Measurements from ENCODE around the gene SNX3.
"Not testable (repeated sequence)": the region's sequence is repeated elsewhere in the genome, so short reads cannot be mapped to it uniquely, and the experiment has no call there.

Gene SNX3

DNA sequence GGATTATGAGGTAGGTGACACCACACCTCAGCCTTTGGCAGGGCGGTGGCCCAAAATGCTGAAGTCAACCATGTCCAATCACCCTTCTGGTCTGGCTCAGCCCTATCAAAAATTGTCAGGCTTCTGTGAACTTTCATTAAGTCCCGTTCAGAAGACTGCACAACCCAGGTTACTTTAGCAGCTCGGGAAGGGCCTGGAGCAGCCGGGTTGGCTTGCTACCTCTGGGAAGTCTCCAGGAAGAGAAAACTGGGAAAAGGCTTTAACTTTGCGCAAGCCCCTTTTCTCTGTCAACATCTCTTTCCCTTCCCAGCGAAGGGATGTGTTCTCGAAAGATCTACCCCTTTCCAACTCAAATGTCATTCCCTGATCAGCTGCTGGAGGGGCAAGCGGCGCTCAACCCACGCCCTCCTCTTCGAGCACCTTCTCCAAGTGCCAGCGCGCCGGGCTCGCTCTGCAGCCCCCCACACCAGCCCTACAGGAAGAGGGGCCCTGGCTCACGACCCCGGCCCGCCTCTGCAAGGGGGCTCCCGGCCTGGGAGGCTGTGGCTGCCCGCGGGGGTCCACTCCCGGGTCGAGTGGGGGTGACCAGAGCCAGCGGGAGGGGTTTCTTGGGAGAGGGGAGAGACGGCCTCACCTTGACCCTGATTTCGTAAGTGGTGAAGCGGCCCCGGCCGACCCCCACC lies 573 bp downstream of the SNX3 start:
- no peak for DNase-seq

DNA sequence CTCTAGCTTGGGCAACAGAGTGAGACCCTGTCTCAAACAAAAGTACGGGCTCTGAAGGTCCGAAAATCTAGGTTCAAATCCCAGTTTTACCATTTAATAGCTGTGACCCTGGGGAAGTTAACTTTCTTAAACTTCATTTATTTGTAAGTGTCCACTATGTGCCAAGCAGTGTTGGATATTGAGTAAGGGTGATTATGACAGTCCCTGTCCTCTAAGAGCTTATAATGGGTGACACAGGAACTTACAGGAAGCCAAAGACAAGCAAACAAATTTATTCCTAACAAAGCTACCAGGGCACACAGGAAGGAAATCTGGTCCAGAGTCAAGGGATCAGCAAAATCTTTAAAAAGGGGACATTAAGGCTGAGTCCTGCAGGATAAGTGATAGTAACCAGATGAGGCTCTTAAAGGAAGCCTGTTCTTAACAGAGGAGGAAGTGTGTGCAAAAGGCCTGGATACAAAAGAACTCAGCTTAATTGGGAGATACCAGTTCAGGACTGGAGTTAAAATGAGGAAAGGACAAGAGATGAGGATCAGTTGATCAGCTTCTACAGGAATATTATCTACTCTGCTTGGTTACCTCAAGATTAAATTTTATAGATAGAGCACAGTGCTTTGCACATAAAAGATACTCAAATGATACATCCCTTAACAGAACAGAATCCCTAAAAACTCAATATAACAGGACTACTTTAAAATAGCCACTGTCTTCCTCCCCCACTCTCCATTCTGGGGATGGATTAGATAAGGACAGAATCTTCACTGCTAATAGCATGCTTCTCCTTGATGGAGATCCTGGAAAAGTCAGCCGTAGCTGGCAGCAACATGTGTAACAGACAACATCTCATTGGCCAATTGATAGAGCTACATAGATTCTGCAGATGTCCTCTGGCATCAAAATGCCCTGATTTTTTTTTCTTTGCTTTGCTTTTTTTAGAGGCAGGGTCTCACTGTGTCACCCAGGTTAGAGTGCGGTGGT lies 6.1 kb downstream of the SNX3 start:
- no peak for DNase-seq

DNA sequence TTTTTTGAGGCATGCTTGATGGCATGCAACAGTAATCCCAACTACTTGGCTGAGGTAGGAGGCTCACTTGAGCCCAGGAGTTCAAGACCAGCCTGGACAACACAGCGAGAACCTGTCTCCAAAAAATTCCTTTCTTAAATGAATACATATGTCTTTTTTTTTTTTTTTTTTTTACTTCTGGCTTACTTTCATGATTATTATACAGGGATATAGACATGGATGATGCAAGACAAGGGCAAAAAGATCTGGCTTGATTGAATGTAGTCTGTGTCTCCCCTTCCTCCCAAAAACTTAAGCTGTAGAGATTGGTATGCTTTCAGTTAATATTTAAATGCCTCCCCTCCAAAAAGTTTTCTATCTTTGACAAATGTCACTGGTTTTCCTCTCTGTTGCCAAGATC lies 7.6 kb downstream of the SNX3 start:
- no peak for DNase-seq

DNA sequence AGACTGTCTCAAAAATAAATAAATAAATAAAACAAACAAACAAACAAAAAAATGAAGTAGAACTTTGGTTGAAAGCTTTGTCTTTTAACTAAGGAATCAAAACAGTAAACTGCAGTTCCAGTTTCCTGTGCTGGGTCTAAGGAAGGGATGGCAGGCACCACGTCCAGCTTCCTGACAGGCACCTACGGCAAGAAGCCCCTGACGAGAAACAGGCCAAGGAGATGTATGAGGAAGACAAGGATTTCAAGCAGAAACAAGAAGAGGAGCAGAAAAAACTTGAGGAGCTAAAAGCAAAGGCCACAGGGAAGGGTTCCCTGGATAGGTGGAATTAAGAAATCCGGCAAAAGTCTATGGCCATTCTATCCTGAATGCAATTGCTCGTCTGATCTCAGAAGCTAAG lies 8.8 kb downstream of the SNX3 start:
- DNase-seq = no peak

DNA sequence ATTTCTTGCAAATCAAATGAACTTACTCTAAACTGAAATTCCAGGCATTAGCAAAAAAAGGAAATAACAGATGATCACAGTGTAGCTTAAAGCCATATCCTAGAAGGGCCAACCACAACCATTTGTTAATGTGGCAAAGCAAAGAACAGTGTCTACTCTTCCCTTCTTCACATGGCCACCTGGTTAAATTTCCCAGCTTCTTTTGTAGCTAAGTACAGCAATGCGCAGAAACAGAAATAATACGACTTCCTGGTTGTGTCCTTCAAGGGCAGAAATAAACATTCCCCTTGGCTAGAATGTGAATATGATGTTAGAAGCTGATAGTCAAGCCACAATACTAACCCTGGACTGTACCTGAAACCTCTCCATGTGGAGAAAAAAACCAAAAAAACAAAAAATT lies 9.6 kb downstream of the SNX3 start:
- no peak for DNase-seq

DNA sequence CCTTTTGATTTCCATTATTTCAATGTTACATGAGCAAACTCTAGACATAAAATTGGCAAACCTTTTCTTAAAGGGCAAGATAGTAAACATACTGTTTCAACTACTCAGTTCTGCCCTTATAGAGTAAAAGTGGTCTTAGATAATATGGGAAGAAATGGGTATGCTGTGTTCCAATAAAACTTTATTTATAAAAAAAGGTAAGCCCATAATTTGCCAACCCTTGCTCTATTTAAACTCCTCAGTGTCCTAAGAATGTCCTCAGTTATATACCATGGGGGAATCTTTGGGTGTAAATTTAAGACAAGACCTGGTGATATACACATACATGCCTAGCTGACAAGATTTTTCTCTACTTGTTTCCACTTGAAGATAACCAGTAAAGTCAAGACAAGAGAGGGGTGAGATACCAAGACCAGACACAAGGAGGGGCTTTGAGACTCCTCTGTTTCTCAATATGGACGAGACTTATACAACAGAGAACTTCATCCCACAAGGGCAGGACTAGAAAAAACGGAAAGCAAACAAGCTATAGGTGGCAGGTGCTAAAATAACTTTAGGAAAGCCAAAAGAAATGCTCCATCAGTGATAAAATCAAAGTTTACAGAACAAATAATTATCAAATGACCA lies 10.5 kb downstream of the SNX3 start:
- no peak for DNase-seq

DNA sequence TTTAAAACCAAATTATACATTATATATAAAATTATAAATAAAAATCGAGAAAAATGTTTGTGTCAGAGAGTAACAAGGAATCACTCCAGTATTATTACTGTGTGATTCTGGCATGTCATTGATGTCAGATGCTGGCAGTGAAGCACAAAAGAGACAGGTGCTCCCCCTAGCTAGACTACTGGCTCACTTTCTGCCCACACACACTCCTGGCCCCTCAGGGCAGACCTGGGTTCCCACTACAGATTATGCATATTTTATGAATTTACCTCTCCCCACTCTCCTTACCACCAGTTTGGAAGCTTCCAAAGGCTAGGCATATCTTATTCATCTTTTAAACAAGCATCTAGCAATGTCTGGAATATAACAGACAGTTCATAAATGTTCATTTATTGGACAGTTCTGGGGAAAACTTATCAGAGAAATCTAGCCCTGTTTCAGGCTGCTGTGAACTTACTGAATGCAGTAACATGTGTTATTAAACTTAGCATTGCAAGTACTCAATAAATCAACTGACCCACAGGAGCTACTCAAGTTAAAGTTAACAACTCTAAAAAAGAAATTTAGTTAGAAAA lies 12.8 kb downstream of the SNX3 start:
- DNase-seq = no peak

DNA sequence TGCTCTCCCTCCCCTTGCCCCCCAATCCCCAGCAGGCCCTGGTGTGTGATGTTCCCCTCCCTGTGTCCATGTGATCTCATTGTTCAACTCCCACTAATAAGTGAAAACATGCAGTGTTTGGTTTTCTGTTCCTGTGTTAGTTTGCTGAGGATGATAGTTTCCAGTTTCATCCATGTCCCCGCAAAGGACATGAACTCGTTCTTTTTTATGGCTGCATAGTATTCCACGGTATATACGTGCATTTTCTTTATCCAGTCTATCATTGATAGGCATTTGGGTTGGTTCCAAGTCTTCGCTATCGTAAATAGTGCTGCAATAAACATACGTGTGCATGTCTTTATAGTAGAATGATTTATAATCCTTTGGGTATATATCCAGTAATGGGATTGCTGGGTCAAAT lies 15.7 kb downstream of the SNX3 start:
- DNase-seq = not testable (repeated sequence)

DNA sequence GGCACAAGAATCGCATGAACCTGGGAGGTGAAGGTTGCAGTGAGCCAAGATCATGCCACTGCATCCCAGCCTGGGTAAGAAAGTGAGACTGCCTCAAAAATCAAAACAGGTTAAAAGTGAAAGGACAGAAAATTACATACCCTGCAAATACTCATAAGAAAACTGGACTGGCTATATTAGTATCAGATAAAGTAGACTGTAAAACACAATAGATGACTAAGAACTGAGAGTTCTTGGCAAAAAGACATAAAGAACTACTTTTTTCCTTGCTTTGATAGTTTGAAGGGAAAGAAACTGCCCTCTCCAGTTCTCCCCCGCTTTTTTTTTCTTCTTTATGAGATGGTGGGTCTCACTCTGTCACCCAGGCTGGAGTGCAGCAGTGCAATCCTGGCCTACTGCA lies 17.0 kb downstream of the SNX3 start:
- DNase-seq = no peak

DNA sequence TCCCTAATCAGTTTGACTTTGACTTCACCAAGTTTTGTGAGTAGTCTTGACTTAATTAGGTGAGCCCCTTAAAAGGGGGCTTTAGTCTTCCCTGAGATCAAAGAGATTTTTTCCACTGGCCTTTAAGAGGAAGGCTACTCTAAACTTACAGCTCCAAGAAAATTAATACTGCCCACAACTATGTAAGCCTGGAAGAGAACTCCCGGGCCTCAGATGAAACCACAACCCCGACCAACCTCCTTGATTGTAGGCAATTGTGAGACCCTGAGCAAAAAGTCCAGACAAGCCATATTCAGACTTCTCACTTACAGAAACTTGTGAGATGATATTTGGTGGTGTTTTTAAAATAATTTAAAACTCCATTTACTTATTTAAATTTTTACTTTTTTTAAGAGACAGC lies 18.1 kb downstream of the SNX3 start:
- no peak for DNase-seq

DNA sequence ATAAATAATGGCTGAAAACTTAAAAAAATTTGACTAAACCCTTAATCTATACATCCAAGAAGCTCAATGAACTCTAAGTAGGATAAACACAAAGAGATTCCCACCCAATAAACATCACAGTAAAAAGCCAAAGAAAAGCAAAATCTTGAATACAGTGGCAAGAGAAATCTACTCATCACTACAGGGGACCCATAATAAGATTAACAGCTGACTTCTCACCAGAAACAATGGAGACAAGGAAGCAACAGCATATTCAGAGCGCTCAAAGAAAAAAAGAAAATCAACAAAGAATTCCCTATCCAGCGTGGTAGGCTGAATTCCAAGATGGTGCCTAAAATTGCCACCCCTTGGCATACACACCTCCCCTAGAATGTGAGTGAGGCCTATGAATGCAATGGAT lies 18.6 kb downstream of the SNX3 start:
- no peak for DNase-seq

DNA sequence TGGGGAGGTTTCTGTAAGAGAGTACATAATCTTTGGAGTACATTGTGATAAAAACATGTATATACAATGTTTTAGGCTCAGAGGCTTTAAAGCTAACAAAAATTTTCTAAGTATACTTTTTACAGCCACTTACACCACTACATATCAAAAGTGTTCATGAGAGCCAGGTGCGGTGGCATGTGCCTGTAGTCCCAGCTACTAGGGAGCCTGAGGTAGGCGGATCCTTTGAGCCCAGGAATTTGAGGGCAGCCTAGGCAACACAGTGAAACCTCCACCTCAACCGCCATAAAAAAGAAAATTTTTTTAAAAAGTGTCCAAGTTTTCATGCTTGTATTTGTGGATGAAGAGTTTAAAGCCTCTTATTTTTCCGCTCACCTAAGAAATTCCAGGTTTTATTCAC lies 22.5 kb downstream of the SNX3 start:
- no peak for DNase-seq

DNA sequence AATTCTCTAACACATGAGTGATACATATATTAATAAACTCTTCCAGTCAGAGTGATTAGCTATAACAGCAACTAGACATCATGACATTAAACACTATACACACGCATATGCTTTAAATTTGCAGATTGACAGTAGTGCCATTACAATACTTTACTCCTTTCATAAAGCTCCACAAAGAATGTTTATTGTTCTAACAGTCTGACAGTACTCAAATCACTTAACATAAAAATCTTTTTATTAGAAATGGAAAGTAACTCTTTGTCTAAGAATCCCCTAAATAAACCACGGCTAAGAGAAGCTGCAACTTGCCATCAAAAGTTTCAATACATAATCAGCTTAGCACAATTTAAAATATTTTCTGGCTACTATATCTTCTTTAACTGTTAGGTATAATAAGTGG lies 24.0 kb downstream of the SNX3 start:
- no peak for DNase-seq

DNA sequence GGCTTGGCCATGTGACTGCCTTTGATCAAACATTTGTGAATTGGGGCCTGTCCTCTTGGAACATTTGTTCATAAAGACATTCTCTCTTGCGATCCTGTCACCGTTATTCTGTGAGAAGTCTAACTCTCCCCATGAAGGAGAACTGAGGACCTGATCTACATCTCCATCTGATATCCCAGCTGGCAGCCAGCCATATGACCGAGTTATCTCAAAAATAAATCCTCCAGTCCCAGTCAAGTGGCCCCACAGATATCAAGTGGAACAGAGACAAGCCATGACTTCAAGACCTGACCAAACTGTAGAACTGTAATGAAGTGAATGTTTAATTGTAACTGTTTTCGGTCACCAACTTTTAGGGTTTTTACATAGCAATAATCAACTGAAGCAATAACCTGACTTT lies 25.7 kb downstream of the SNX3 start:
- DNase-seq = no peak

DNA sequence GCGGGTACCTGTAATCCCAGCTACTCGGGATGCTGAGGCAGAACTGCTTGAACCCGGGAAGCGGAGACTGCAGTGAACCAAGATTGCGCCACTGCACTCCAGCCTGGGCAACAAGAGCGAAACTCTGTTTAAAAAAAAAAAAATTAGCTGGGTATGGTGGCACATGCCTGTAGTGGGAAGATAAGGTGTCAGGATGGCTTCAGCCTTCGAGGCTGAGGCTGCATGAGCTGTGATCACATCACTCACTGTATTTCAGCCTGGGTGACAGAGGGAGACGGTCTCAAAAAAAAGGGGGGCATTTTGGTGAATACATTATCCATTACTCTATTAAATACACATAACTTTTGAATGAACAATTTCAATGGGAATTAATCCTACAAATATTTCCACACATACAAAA lies 32.4 kb downstream of the SNX3 start:
- DNase-seq = no peak

DNA sequence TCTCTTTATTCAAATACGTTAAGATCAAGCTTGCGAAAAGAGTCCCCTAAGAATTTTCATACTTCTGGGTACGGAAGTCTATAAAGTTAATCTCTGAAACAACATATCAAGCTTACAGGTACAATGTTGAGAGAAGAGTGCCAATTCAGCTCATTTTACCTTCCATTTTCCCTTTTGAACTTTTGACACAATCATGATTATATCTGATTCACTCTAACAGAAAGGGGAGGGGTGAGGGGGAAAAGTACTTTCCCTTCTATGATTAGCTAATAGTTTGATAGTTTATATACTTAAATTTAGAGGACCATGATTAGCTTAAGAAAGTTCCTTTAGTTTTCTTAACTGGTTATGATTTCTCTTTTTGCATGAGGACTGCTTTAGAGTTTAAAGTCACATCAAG lies 33.5 kb downstream of the SNX3 start:
- no peak for DNase-seq

DNA sequence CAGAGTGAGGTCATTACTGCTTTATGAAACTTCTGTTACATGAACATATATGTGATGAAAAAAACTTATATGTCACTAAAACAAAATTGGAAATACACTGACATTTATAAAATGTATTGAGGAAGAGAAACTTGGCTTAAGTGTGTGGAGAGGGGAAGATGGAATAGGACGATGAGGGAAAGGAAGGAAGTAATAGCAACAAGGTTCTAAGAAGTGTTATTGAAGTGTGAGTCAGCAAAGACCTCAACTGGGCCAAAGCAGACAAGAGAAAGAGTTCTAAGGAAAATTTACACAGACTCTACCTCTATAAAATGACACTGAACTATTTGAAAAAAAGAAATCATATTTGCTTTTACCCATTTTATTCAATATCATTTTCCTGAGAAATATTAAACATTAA lies 38.3 kb downstream of the SNX3 start:
- DNase-seq = no peak

DNA sequence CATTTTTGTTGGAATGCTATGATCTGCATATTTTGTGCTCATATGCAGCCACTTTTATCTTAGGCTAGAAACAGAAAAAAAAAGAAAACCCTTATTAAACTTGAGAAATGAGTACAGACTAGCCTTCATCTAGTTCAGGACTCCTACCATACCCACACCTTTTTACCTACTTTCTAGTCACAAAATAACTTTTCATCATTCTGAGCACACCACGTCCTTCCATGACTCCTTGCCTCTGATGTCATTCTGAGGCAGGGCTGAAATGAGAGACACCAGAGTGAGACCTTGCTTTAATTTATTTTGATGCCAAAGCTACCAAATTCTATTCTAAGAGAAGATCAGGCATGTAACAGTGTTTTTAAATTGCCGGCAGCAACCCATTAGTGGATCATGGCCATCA lies 38.8 kb downstream of the SNX3 start:
- DNase-seq = no peak

DNA sequence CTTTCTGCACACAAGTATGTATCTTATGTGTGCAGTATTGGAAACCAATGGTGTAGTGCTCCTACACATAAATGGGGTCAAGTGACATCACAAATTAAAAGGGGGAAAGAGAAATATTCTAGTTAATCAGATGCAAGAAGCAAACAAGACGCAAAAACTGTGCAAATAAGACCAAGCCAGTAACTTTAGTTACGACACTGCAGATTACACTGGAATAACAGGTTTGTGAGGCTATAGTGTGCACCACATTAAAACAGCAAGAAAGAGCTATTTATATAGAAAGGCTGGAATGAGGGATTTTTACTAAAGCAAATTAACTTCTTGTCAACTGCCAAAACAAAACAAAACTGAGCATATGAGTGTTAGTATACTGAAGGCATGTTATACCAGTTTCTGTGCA lies 49.2 kb downstream of the SNX3 start:
- no peak for DNase-seq

DNA sequence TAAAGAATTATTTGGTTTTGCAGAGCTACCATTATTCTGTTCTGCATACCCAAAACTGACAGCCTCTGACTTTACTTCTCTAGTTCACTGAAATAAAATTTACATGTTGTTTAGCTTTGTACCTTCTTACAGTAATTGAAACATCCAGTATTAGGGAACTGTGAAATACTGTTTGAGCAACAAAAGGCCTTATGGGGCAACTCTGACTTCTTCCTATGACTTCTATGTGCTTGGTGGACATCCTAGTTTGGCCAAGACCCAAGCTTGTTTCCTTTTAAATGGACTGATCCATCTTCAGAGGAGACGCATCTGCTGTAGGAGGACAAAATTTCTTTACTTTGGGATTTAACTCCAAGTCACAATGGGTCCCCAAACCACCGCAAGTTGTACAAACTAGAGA lies 50.3 kb downstream of the SNX3 start:
- DNase-seq = no peak

DNA sequence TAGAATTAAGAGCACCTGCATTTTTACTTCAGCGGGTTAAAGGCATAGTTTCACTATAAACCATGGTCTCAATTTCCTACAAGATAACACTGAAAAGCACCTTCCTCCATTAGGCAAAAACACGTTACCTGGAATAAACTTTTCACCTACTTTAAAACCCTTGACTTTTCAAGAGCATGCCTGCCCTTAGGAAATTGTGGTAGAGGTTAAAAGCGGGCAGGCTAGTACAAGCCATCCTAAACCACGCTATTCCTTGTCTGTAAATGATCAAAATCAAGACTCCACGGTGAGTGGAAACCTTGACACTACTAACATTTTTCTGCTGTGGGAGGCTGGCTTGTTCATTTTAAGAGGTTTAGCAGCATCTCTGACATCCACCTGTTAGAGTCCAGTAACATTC lies 51.1 kb downstream of the SNX3 start:
- DNase-seq = no peak

DNA sequence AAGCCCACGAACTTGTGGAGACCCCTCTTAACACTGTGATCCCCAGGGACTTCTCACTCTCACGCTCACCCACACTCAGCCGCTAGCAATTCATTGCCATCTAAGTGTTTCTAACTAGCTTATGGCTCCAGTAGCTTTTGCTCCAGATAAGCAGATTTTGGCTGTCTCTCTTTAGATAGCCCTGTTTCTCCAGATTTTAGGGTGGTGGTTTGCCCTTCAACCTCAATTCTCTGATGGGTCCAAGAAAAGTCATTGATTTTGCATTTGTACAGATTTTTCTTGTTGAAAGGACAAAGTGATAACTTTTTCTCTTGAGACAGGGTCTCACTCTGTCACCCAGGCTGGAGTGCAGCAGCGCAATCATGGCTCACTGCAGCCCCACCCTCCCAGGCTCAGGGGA lies 53.8 kb downstream of the SNX3 start:
- DNase-seq = no peak

Data from NCI-H1694 treated with DMSO at 0.1 percent for 48 hours (cell line).